HepG2 (cell line): ENCODE results near the gene SLAMF8. TPM values are rescaled to one million over a fixed set of nuclear protein-coding genes. Genes with fewer than 3 reads are reported as not detected.

Experiments used
- ATAC-seq: fragments of 200-7000 bp; cut with Tn5 transposase; 3 replicates; pipeline ENCODE4 v1.9.1; 2020; ENCODE audit warnings: mild to moderate bottlenecking, moderate library complexity
- BruUV-seq: library from RNA; stranded (reverse); fragments of 400-500 nt; replicated peaks from 2 replicates; lab custom pipeline; 2021; lab: Mats Ljungman, UMichigan
- CTCF ChIA-PET: fragments of 300-600 bp; formaldehyde crosslinking; extraction: SDS; loops from one replicate; lab custom pipeline; 2021; ENCODE audit warnings: low total read pairs, inconsistent platforms, low intra/inter-chr PET ratio; lab: Yijun Ruan, JAX
- POLR2A ChIA-PET: fragments of 350-600 bp; sonication (Branson Sonifier 250); formaldehyde crosslinking; loops from one replicate; lab custom pipeline; 2020; ENCODE audit warnings: antibody characterized with exemption, inconsistent platforms; lab: Yijun Ruan, JAX
- DNase-seq: peaks from one replicate; pipeline ENCODE4 v3.0.0-alpha.2; 2015; ENCODE audit warnings: low spot score
- FAIRE-seq: peaks from 3 replicates; lab custom pipeline; 2011; peaks lifted over from hg19 to GRCh38; lab: Jason Lieb, UNC
- H2AFZ ChIP-seq: one replicate; pipeline ENCODE4 v1.6.1; 2011; ENCODE audit warnings: low read length, inconsistent platforms
- H3K27ac ChIP-seq: fragments of 300-600 bp; 3 replicates; pipeline ENCODE4 v1.8.0; 2011; ENCODE audit warnings: mixed run types, mild to moderate bottlenecking, mixed read lengths, low read length, inconsistent platforms; ENCODE audit not compliant: insufficient read depth; ENCODE audit errors: extremely low read length
- H3K27me3 ChIP-seq, 2 experiments: fragments of 200-600 bp in 1 of 2; 2 replicates in 1 of 2; 3 replicates in 1 of 2; pipeline versions ENCODE4 v1.6.0 to v1.8.0; 2011; ENCODE audit warnings: low read length in 2 of 2, mild to moderate bottlenecking in 2 of 2, moderate library complexity in 2 of 2, inconsistent platforms in 1 of 2; ENCODE audit not compliant: insufficient read depth in 2 of 2, control insufficient read depth in 1 of 2
- H3K36me3 ChIP-seq, 2 experiments: fragments of 200-600 bp in 1 of 2; replicated peaks in 1 of 2; 2 replicates in 1 of 2; 3 replicates in 1 of 2; pipeline versions ENCODE4 v1.5.1 to v1.8.0; 2011; ENCODE audit warnings: low read length in 2 of 2, inconsistent platforms in 1 of 2; ENCODE audit not compliant: insufficient read depth in 2 of 2, control insufficient read depth in 1 of 2
- H3K4me1 ChIP-seq: 2 replicates; pipeline ENCODE4 v1.5.1; 2012; ENCODE audit warnings: low read length, inconsistent platforms; ENCODE audit not compliant: insufficient read depth
- H3K4me2 ChIP-seq: 2 replicates; pipeline ENCODE4 v1.6.0; 2011; ENCODE audit warnings: low read depth, low read length, inconsistent platforms
- H3K4me3 ChIP-seq, 3 experiments: fragments of 200-600 bp in 1 of 3; sonication (generic), shearing (Covaris generic) in 1 of 3; replicated peaks in 1 of 3; 2 replicates each; pipeline ENCODE4 v1.5.1; 2011 to 2016; ENCODE audit warnings: low read length in 3 of 3, inconsistent platforms in 2 of 3, low read depth in 2 of 3, mild to moderate bottlenecking in 2 of 3, control low read depth in 1 of 3, mixed read lengths in 1 of 3; ENCODE audit not compliant: insufficient read depth in 1 of 3
- H3K79me2 ChIP-seq: one replicate; pipeline ENCODE4 v1.6.1; 2011; ENCODE audit warnings: low read length, inconsistent platforms; ENCODE audit not compliant: insufficient read depth
- H3K9ac ChIP-seq: 2 replicates; pipeline ENCODE4 v1.6.0; 2011; ENCODE audit warnings: mild to moderate bottlenecking, low read depth, low read length, inconsistent platforms; ENCODE audit not compliant: insufficient read depth
- H3K9me3 ChIP-seq: 2 replicates; pipeline ENCODE4 v1.5.1; 2012; ENCODE audit warnings: mild to moderate bottlenecking, low read length
- H4K20me1 ChIP-seq: 2 replicates; pipeline ENCODE4 v1.6.0; 2011; ENCODE audit warnings: inconsistent platforms, mild to moderate bottlenecking, low read length, moderate library complexity; ENCODE audit not compliant: insufficient read depth
- BRD4 ChIP-seq: sonication (generic); formaldehyde crosslinking; IDR thresholded peaks from 2 replicates; pipeline ENCODE4 v1.4.0; 2020; ENCODE audit warnings: missing genetic modification reagents
- DR1 ChIP-seq: sonication (generic); formaldehyde crosslinking; IDR thresholded peaks from 2 replicates; pipeline ENCODE4 v1.8.0; 2021; ENCODE audit warnings: mild to moderate bottlenecking, missing genetic modification reagents, inconsistent platforms
- FOXP1 ChIP-seq, 2 experiments: fragments of 450-650 bp in 1 of 2; IDR thresholded peaks; 2 replicates each; pipeline ENCODE4 v1.6.1; 2017 to 2018; ENCODE audit warnings: antibody characterized with exemption in 1 of 2
- JUND ChIP-seq: sonication (generic); formaldehyde crosslinking; IDR thresholded peaks from 2 replicates; pipeline ENCODE4 v1.8.0; 2022; ENCODE audit warnings: mild to moderate bottlenecking, missing genetic modification reagents
- MXD4 ChIP-seq: IDR thresholded peaks from 2 replicates; pipeline ENCODE4 v1.6.1; 2016; ENCODE audit warnings: mild to moderate bottlenecking, missing biosample characterization, missing genetic modification reagents
- SMC3 ChIP-seq: IDR thresholded peaks from 2 replicates; pipeline ENCODE4 v1.6.1; 2011; ENCODE audit warnings: low read length, improper control_type of control experiment
- SRF ChIP-seq: IDR thresholded peaks from 2 replicates; pipeline ENCODE4 v1.6.1; 2011; ENCODE audit warnings: mild to moderate bottlenecking, low read depth, low read length, moderate library complexity
- WGBS: methylation state at CpG from one replicate; pipeline ENCODE4 v1.1.6; 2017; ENCODE audit warnings: low lambda C conversion rate; 5-methylcytosine and 5-hydroxymethylcytosine counted together
- in situ Hi-C: cut with HindIII; loops from 2 replicates; pipeline ENCODE4 v1.10.0; 2017; ENCODE audit warnings: low pct_unique_long_range_greater_than_20kb; ENCODE audit not compliant: extremely low pct_ligation_motif_present
- intact Hi-C: fragments of 100-400 bp; cut with micrococcal nuclease; formaldehyde crosslinking; loops from one replicate; pipeline ENCODE4 v1.10.0; 2022; ENCODE audit not compliant: unreplicated experiment
- polyA plus RNA-seq, 8 experiments: library from polyadenylated mRNA; depleted of rRNA in 3 of 8; stranded (reverse) in 7 of 8; unstranded in 1 of 8; fragments of >200 nt; fragmentation: Illumina TruSeq in 4 of 8; extraction: Trizol in 4 of 8; gene quantifications; 2 replicates each; pipeline versions ENCODE4 v1.2.1 to v1.2.3, GENCODE V29; 2011 to 2016; ENCODE audit warnings: low read depth in 4 of 8, missing spikeins in 1 of 8, mixed read lengths in 1 of 8; ENCODE audit not compliant: insufficient read depth in 1 of 8
- total RNA-seq, 5 experiments: library from RNA; depleted of rRNA; stranded (reverse); fragments of >200 nt; fragmentation: Illumina TruSeq; extraction: Trizol; gene quantifications; 2 replicates each; pipeline ENCODE4 v1.2.3, GENCODE V29; 2016; ENCODE audit warnings: low read depth in 1 of 5
- TF ChIP-seq, protein P1 (sequence below): sonication (generic); formaldehyde crosslinking; IDR thresholded peaks from 2 replicates; pipeline ENCODE4 v1.4.0; 2020; ENCODE audit warnings: missing genetic modification reagents
- TF ChIP-seq, protein P2 (sequence below): sonication (generic); formaldehyde crosslinking; IDR thresholded peaks from 2 replicates; pipeline ENCODE4 v1.4.0; 2020; ENCODE audit warnings: missing genetic modification reagents, borderline replicate concordance

Gene SLAMF8
- total and polyA plus RNA-seq, 2 of the 13 experiments (the other 11 are each of a cell fraction or from before 2014, with no cell fraction given): not detected

DNA sequence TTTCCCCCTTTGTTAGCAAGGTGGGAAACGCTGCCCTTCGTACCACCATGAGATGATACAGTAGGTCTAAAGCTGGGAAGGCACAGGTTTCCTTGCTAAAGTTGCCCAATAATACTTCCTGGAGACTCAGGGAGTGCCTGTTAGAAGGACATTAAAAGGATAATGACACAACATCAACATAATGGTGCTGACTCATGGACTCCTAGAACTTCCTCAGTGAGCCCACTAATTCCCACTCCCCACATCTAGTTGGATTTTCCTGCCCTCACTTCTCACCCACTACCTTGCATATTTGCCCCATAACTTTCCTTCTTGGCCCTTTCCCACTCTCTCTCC lies 55.8 kb downstream of the SLAMF8 start:
- Histone ChIP-seq H3K4me1 (no peaks in the 10 kb centered on the region), H3K27me3 (peaks cover 0 to 1% of the 10 kb centered on the region in 2 experiments; a peak in 2 of 5 replicates), H3K9me3 (no peaks in the 10 kb centered on the region), H3K27ac (no peak overlapping the region), H2AFZ (no peak overlapping the region), H3K79me2 (no peaks in the 10 kb centered on the region), H3K9ac (no peak overlapping the region), H3K36me3 (no peaks in the 10 kb centered on the region), H4K20me1 (no peaks in the 10 kb centered on the region), H3K4me3 (no peak overlapping the region), H3K4me2 (no peak overlapping the region)
- WGBS: 36% methylated on average over 2 of the region's 2 CpGs
- TF ChIP-seq BRD4 (CRISPR knock-in tag): no peak
- no peak for TF ChIP-seq MXD4
- TF ChIP-seq JUND (CRISPR knock-in tag): no peak
- no peak for TF ChIP-seq SRF
- no peak for TF ChIP-seq DR1
- TF ChIP-seq, protein P1, sequence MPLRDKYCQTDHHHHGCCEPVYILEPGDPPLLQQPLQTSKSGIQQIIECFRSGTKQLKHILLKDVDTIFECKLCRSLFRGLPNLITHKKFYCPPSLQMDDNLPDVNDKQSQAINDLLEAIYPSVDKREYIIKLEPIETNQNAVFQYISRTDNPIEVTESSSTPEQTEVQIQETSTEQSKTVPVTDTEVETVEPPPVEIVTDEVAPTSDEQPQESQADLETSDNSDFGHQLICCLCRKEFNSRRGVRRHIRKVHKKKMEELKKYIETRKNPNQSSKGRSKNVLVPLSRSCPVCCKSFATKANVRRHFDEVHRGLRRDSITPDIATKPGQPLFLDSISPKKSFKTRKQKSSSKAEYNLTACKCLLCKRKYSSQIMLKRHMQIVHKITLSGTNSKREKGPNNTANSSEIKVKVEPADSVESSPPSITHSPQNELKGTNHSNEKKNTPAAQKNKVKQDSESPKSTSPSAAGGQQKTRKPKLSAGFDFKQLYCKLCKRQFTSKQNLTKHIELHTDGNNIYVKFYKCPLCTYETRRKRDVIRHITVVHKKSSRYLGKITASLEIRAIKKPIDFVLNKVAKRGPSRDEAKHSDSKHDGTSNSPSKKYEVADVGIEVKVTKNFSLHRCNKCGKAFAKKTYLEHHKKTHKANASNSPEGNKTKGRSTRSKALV (CRISPR knock-in tag): no peak
- TF ChIP-seq, protein P2, sequence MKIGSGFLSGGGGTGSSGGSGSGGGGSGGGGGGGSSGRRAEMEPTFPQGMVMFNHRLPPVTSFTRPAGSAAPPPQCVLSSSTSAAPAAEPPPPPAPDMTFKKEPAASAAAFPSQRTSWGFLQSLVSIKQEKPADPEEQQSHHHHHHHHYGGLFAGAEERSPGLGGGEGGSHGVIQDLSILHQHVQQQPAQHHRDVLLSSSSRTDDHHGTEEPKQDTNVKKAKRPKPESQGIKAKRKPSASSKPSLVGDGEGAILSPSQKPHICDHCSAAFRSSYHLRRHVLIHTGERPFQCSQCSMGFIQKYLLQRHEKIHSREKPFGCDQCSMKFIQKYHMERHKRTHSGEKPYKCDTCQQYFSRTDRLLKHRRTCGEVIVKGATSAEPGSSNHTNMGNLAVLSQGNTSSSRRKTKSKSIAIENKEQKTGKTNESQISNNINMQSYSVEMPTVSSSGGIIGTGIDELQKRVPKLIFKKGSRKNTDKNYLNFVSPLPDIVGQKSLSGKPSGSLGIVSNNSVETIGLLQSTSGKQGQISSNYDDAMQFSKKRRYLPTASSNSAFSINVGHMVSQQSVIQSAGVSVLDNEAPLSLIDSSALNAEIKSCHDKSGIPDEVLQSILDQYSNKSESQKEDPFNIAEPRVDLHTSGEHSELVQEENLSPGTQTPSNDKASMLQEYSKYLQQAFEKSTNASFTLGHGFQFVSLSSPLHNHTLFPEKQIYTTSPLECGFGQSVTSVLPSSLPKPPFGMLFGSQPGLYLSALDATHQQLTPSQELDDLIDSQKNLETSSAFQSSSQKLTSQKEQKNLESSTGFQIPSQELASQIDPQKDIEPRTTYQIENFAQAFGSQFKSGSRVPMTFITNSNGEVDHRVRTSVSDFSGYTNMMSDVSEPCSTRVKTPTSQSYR (CRISPR knock-in tag): no peak
- no peak for TF ChIP-seq FOXP1 (IDR thresholded peaks at IDR 0.05)
- TF ChIP-seq FOXP1 (CRISPR knock-in tag; IDR thresholded peaks at IDR 0.05): no peak
- no peak for TF ChIP-seq SMC3
- BruUV-seq: no TSS peak
- ATAC-seq (no peak), FAIRE-seq (no peak), DNase-seq (no peak)
- in situ Hi-C loops: no loop called here
- intact Hi-C loops: no loop called here
- ChIA-PET POLR2A (no interaction called here), CTCF (no interaction called here)
